Mesenchymal stem cell (in vitro differentiated cells and primary cell): ENCODE data around the gene RAB18.

Source experiments
- DNase-seq: peaks from one replicate; pipeline ENCODE4 v3.0.0-alpha.2; 2013
- H2AFZ ChIP-seq: one replicate; pipeline ENCODE4 v1.6.1; 2013; ENCODE audit warnings: low read depth, mild to moderate bottlenecking, control low read depth, inconsistent platforms, low read length, moderate library complexity
- H2AK5ac ChIP-seq: 2 replicates; pipeline ENCODE4 v1.6.1; 2013; ENCODE audit warnings: low read length, moderate library complexity, mild to moderate bottlenecking, inconsistent platforms; ENCODE audit not compliant: severe bottlenecking
- H2BK120ac ChIP-seq: one replicate; pipeline ENCODE4 v1.6.1; 2013; ENCODE audit warnings: low read depth, mild to moderate bottlenecking, inconsistent platforms, low read length, moderate library complexity
- H2BK12ac ChIP-seq, 2 experiments: one replicate each; pipeline ENCODE4 v1.6.1; 2013; ENCODE audit warnings: inconsistent platforms in 2 of 2, low read length in 2 of 2, mild to moderate bottlenecking in 2 of 2, moderate library complexity in 2 of 2, control low read depth in 1 of 2
- H2BK15ac ChIP-seq: one replicate; pipeline ENCODE4 v1.6.1; 2013; ENCODE audit warnings: mild to moderate bottlenecking, low read depth, inconsistent platforms; ENCODE audit not compliant: poor library complexity, severe bottlenecking
- H2BK5ac ChIP-seq: 2 replicates; pipeline ENCODE4 v1.6.1; 2013; ENCODE audit warnings: low read depth, mild to moderate bottlenecking, low read length, control low read depth, inconsistent platforms; ENCODE audit not compliant: poor library complexity, severe bottlenecking
- H3K14ac ChIP-seq, 2 experiments: one replicate each; pipeline ENCODE4 v1.6.1; 2013; ENCODE audit warnings: inconsistent platforms in 2 of 2, low read length in 2 of 2, control low read depth in 1 of 2, mild to moderate bottlenecking in 1 of 2, moderate library complexity in 1 of 2
- H3K18ac ChIP-seq, 2 experiments: one replicate each; pipeline ENCODE4 v1.6.1; 2013; ENCODE audit warnings: inconsistent platforms in 2 of 2, low read length in 2 of 2, control low read depth in 1 of 2, low read depth in 1 of 2, mild to moderate bottlenecking in 1 of 2
- H3K23ac ChIP-seq, 2 experiments: one replicate each; pipeline ENCODE4 v1.6.1; 2013; ENCODE audit warnings: inconsistent platforms in 2 of 2, low read length in 2 of 2, mild to moderate bottlenecking in 2 of 2, moderate library complexity in 2 of 2, control low read depth in 1 of 2
- H3K27ac ChIP-seq: 2 replicates; pipeline ENCODE4 v1.5.1; 2013; ENCODE audit warnings: mild to moderate bottlenecking, moderate library complexity, low read length, control low read depth, inconsistent platforms; ENCODE audit not compliant: poor library complexity, severe bottlenecking
- H3K27me3 ChIP-seq, 2 experiments: 2 replicates each; pipeline versions ENCODE4 v1.6.1 to v1.7.0; 2013; ENCODE audit warnings: low read length in 2 of 2, mild to moderate bottlenecking in 2 of 2, moderate library complexity in 2 of 2, control low read depth in 1 of 2, inconsistent platforms in 1 of 2; ENCODE audit not compliant: control insufficient read depth in 1 of 2, insufficient read depth in 1 of 2
- H3K36me3 ChIP-seq, 2 experiments: 2 replicates each; pipeline versions ENCODE4 v1.6.1 to v1.7.0; 2013; ENCODE audit warnings: low read length in 2 of 2, control low read depth in 1 of 2, inconsistent platforms in 1 of 2, low read depth in 1 of 2, mild to moderate bottlenecking in 1 of 2; ENCODE audit not compliant: insufficient read depth in 2 of 2, control insufficient read depth in 1 of 2
- H3K4ac ChIP-seq, 2 experiments: one replicate each; pipeline ENCODE4 v1.6.1; 2013; ENCODE audit warnings: inconsistent platforms in 2 of 2, low read length in 2 of 2, mild to moderate bottlenecking in 2 of 2, moderate library complexity in 2 of 2, control low read depth in 1 of 2, low read depth in 1 of 2
- H3K4me1 ChIP-seq: 2 replicates; pipeline ENCODE4 v1.6.1; 2013; ENCODE audit warnings: low read depth, low read length, control low read depth; ENCODE audit not compliant: control insufficient read depth, insufficient read depth
- H3K4me2 ChIP-seq: 2 replicates; pipeline ENCODE4 v1.6.1; 2013; ENCODE audit warnings: low read length, mild to moderate bottlenecking, inconsistent platforms; ENCODE audit not compliant: poor library complexity, severe bottlenecking
- H3K4me3 ChIP-seq, 2 experiments: 2 replicates each; pipeline versions ENCODE4 v1.5.1 to v1.7.0; 2013; ENCODE audit warnings: low read length in 2 of 2, mild to moderate bottlenecking in 2 of 2, control low read depth in 1 of 2, low read depth in 1 of 2; ENCODE audit not compliant: insufficient read depth in 1 of 2
- H3K79me1 ChIP-seq: replicated peaks from 2 replicates; pipeline ENCODE4 v1.6.1; 2013; ENCODE audit warnings: mild to moderate bottlenecking, control low read depth, low read length, inconsistent platforms; ENCODE audit not compliant: poor library complexity, severe bottlenecking
- H3K9ac ChIP-seq: 2 replicates; pipeline ENCODE4 v1.7.0; 2013; ENCODE audit warnings: mild to moderate bottlenecking, low read length, moderate library complexity
- H3K9me3 ChIP-seq: 2 replicates; pipeline ENCODE4 v1.7.0; 2013; ENCODE audit warnings: mild to moderate bottlenecking, low read length; ENCODE audit not compliant: control insufficient read depth
- H4K8ac ChIP-seq: one replicate; pipeline ENCODE4 v1.6.1; 2013; ENCODE audit warnings: inconsistent platforms, mild to moderate bottlenecking, low read length, moderate library complexity
- H4K91ac ChIP-seq: one replicate; pipeline ENCODE4 v1.6.1; 2013; ENCODE audit warnings: mild to moderate bottlenecking, low read length, inconsistent platforms
- WGBS: methylation state at CpG from one replicate; pipeline ENCODE4 v1.1.7; 2013; ENCODE audit warnings: mixed read lengths; 5-methylcytosine and 5-hydroxymethylcytosine counted together

The RAB18 gene

GRCh38 chr10:27550823-27551222 is 46.7 kb downstream of the RAB18 start:
- H3K18ac ChIP-seq = no peak overlapping the region
- DNase-seq = no peak
- no peak overlapping the region for H3K27ac ChIP-seq
- H3K9ac ChIP-seq = no peak overlapping the region
- 94% methylated on average over 5 of the region's 6 CpGs for WGBS
- H4K91ac ChIP-seq = no peak overlapping the region
- H2BK120ac ChIP-seq = no peak overlapping the region
- H3K79me1 ChIP-seq = peaks cover 5% of the 10 kb centered on the region
- H3K4me2 ChIP-seq = no peak overlapping the region
- H3K9me3 ChIP-seq = no peaks in the 10 kb centered on the region
- no peak overlapping the region for H2AFZ ChIP-seq
- H2BK15ac ChIP-seq = no peak overlapping the region
- no peak overlapping the region for H3K23ac ChIP-seq
- no peak overlapping the region for H3K4me3 ChIP-seq
- H3K36me3 ChIP-seq = peaks cover 8 to 23% of the 10 kb centered on the region in 2 experiments
- no peak overlapping the region for H2BK12ac ChIP-seq
- H3K14ac ChIP-seq = no peak overlapping the region
- H3K4ac ChIP-seq = no peak overlapping the region
- H3K27me3 ChIP-seq = no peaks in the 10 kb centered on the region
- H4K8ac ChIP-seq = no peak overlapping the region
- H2BK5ac ChIP-seq = no peak overlapping the region
- no peaks in the 10 kb centered on the region for H3K4me1 ChIP-seq
- H2AK5ac ChIP-seq = no peak overlapping the region

DNA sequence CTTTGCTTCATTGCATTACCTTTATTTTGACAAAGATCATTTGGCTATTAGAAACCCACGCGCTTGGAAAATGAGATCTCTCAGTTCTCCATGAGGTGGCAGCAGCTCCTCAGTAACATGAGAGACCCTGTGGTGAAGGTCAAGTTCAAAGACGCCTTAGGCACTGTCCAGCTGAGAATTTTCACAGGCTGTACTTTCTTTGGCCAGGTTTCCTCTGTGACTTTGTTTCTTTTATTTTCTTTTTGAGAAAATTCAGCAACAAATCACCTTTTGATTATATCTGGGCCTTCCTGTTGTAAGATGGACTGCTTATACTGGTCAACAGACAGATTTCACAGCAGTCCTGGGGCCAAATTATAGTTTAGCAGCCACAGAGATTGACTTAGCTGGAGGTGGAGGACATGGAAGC is 54.5 kb downstream of the RAB18 start:
- Histone ChIP-seq H3K79me1 (no peaks in the 10 kb centered on the region), H4K91ac (no peak overlapping the region), H2AFZ (no peak overlapping the region), H3K4me3 (no peak overlapping the region), H3K36me3 (no peaks in the 10 kb centered on the region), H3K4me1 (no peaks in the 10 kb centered on the region), H3K14ac (no peak overlapping the region), H3K9ac (no peak overlapping the region), H4K8ac (no peak overlapping the region), H3K4ac (no peak overlapping the region), H2BK15ac (no peak overlapping the region), H2BK5ac (no peak overlapping the region), H3K23ac (no peak overlapping the region), H3K9me3 (no peaks in the 10 kb centered on the region), H3K27me3 (no peaks in the 10 kb centered on the region), H3K27ac (no peak overlapping the region), H3K4me2 (no peak overlapping the region), H2BK12ac (no peak overlapping the region), H2BK120ac (no peak overlapping the region), H2AK5ac (no peak overlapping the region), H3K18ac (no peak overlapping the region)
- WGBS = 0% methylated on average over 3 of the region's 3 CpGs
- peak; percentile 62 for DNase-seq

DNA sequence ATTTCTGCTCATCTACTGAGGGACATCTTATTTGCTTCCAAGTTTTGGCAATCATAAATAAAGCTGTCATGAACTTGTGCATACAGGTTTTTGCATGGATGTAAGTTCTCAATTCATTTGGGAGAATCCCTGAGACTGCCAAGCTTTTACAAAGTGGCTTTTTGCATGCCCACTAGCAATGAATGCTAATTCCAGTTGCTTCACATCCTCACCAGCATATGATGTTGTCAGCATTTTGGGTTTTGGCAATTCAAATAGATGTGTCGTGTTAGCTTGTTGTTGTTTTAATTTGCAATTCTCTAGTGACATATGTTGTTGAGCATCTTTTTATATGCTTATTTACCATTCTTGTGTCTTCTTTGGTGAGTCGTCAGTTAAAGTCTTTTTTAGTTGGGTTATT is 57.2 kb downstream of the RAB18 start:
- Histone ChIP-seq H3K23ac (no peak overlapping the region), H3K27me3 (no peaks in the 10 kb centered on the region), H3K9me3 (no peaks in the 10 kb centered on the region), H3K27ac (no peak overlapping the region), H3K4ac (no peak overlapping the region), H3K9ac (no peak overlapping the region), H2BK15ac (no peak overlapping the region), H2BK5ac (no peak overlapping the region), H3K79me1 (no peaks in the 10 kb centered on the region), H3K14ac (no peak overlapping the region), H2AFZ (no peak overlapping the region), H3K36me3 (no peaks in the 10 kb centered on the region), H2BK120ac (no peak overlapping the region), H3K4me1 (no peaks in the 10 kb centered on the region), H3K4me3 (no peak overlapping the region), H2BK12ac (no peak overlapping the region), H3K4me2 (no peak overlapping the region), H4K8ac (no peak overlapping the region), H2AK5ac (no peak overlapping the region), H4K91ac (no peak overlapping the region), H3K18ac (no peak overlapping the region)
- DNase-seq = no peak
- 55% methylated on average over 1 of the region's 2 CpGs for WGBS

DNA sequence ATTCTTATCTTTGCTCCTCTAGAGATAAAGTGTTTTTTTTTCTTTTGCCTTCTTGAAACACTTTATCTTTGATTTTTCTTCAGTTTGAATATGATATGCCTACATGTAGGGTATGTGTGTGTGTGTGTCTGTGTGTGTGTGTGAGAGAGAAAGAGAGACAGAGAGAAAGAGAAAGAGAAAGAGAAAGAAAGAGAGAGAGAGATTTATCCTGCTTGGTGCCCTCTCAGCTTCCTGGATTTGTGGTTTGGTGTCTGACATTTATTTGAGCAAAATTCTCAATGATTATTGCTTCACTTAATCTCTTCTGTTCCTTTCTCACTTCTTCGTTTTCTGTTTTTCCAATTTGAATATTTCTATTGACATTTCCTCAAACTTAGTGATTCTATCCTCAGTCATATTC is 60.3 kb downstream of the RAB18 start:
- Histone ChIP-seq H3K27me3 (no peaks in the 10 kb centered on the region), H3K36me3 (no peaks in the 10 kb centered on the region), H3K4me1 (no peaks in the 10 kb centered on the region), H3K4ac (no peak overlapping the region), H3K4me3 (no peak overlapping the region), H4K8ac (no peak overlapping the region), H2AK5ac (no peak overlapping the region), H3K14ac (no peak overlapping the region), H3K9ac (no peak overlapping the region), H3K27ac (no peak overlapping the region), H3K23ac (no peak overlapping the region), H3K4me2 (no peak overlapping the region), H2BK12ac (no peak overlapping the region), H3K18ac (no peak overlapping the region), H3K9me3 (no peaks in the 10 kb centered on the region), H4K91ac (no peak overlapping the region), H3K79me1 (no peaks in the 10 kb centered on the region), H2BK120ac (no peak overlapping the region), H2BK5ac (no peak overlapping the region), H2BK15ac (no peak overlapping the region), H2AFZ (no peak overlapping the region)
- DNase-seq = no peak
- WGBS = 67% methylated on average over 1 of the region's 1 CpG
